ENCODE measurements around the gene KCNJ10. TPM values are rescaled to one million over a fixed set of nuclear protein-coding genes. Genes with fewer than 3 reads are reported as not detected.
A peak's percentile ranks its signal among the peaks of the same experiment; 100 is the strongest.

KCNJ10 gene
- polyA plus RNA-seq, 1 donor (not counting 4 experiments of a cell fraction or from before 2014, with no cell fraction given): not detected

DNA sequence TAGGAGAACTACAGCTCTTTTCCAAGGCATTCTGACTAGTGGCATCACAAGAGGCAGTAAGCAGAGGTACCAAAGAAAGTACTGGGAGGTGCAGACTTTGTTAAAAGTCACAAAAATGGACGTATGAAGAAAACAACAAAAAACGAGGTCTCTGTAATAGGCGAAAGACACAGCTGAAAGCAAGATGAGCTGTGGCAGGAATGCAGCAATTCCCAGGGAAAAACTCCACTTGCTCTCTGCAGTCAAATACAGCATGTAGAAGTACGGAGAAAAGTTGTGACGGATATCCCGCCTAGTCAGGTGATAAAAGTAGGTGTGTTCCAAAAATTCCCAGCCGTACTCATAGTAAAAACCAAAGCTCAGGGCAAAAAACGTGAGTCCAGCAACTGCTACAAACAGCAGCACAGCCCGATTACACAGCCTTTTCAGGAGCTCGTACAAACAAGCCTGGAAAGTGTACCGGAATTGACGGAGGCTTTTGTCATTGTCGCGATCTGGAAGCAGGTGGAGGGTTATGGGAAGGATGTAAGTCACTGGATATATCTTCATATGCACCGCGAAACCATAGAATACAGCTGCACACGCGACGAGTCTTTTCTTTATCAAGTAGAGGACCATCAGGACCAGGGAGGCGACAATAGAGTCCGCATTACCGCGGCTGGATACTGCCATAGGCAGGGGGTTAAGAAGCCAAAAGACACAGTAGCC, 39.1 kb downstream of the KCNJ10 start:
- peak overlapping the region; percentile 55 for H3K27ac ChIP-seq (ENCODE audit: control insufficient read depth, insufficient read depth, low read length)

DNA sequence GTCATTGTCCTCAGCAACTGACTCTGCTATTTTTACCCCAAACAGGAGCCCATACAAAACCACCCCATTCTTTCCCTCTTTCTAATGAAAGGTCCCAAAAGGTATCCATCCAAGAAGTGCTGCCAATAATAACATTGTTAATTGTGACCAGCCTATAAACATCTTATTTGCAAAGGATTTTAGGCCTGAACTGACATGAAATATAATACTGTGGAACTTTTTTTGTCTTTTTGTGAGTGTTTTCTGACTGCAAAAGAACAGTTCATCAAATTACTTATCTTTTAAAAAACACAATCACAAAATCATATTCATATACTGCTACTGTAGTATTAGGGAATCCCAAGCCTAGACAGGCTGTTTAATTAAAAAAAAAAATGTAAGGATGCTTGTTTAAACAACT, 41.5 kb downstream of the KCNJ10 start:
- no peak for DNase-seq (ENCODE audit: low read depth, low spot score)
- dilution Hi-C loops (cut with MboI; ENCODE audit: extremely low pct_ligation_motif_present, low sequenced_read_pairs): loop anchor here (25.0 kb wide), 1 partner anchor 241 kb away; the partner anchor contains the start of gene DUSP23

More for the DNA sequence above, 39.1 kb downstream of the KCNJ10 start:
- Histone ChIP-seq H3K4me2 (ENCODE audit: control insufficient read depth, extremely low read depth, insufficient read depth, low read depth, low read length) (peak overlapping the region; percentile 99), H3K9me1 (ENCODE audit: control insufficient read depth, extremely low read depth, insufficient read depth, low read length) (no peaks in the 10 kb centered on the region), H4K20me1 (ENCODE audit: control insufficient read depth, extremely low read depth, insufficient read depth, low read length) (no peaks in the 10 kb centered on the region), H3K27me3 (ENCODE audit: control insufficient read depth, extremely low read depth, insufficient read depth, low read length) (no peaks in the 10 kb centered on the region), H3K4me1 (ENCODE audit: control insufficient read depth, extremely low read depth, insufficient read depth, low read length) (peaks cover 17% of the 10 kb centered on the region), H3K79me2 (ENCODE audit: control insufficient read depth, insufficient read depth, low read length) (peaks cover 10% of the 10 kb centered on the region), H2AFZ (ENCODE audit: control insufficient read depth, low read length) (peak overlapping the region; percentile 86), H3K4me3 (ENCODE audit: control insufficient read depth in 2 of 3, extremely low read depth in 1 of 3, insufficient read depth in 2 of 3, low read depth in 1 of 3, low read length in 3 of 3) (peak overlapping the region; percentile 54 to 97 (median 83)), H3K36me3 (ENCODE audit: control insufficient read depth in 2 of 2, extremely low read depth in 1 of 2, insufficient read depth in 2 of 2, low read length in 2 of 2) (no peaks in the 10 kb centered on the region), H3K9me3 (ENCODE audit: control insufficient read depth, low read depth, low read length) (no peaks in the 10 kb centered on the region), H3K9ac (ENCODE audit: control insufficient read depth, extremely low read depth, insufficient read depth, low read length) (peak overlapping the region; percentile 82)
- TF ChIP-seq, protein P1, sequence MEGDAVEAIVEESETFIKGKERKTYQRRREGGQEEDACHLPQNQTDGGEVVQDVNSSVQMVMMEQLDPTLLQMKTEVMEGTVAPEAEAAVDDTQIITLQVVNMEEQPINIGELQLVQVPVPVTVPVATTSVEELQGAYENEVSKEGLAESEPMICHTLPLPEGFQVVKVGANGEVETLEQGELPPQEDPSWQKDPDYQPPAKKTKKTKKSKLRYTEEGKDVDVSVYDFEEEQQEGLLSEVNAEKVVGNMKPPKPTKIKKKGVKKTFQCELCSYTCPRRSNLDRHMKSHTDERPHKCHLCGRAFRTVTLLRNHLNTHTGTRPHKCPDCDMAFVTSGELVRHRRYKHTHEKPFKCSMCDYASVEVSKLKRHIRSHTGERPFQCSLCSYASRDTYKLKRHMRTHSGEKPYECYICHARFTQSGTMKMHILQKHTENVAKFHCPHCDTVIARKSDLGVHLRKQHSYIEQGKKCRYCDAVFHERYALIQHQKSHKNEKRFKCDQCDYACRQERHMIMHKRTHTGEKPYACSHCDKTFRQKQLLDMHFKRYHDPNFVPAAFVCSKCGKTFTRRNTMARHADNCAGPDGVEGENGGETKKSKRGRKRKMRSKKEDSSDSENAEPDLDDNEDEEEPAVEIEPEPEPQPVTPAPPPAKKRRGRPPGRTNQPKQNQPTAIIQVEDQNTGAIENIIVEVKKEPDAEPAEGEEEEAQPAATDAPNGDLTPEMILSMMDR (optimal IDR thresholded peaks at IDR 0.05 in 1 of 3, IDR thresholded peaks at IDR 0.05 in 1 of 3, conservative IDR thresholded peaks at IDR 0.05 in 1 of 3; ENCODE audit: extremely low read depth in 1 of 3, insufficient read depth in 2 of 3, low read length in 3 of 3): no peak
- no peak for TF ChIP-seq EZH2 (IDR thresholded peaks at IDR 0.05; ENCODE audit: low read length)
- dilution Hi-C loops (cut with MboI; ENCODE audit: extremely low pct_ligation_motif_present, low sequenced_read_pairs): loop anchor here (25.0 kb wide), 1 partner anchor 244 kb away; the partner anchor contains the start of gene DUSP23
- DNase-seq (ENCODE audit: low read depth, low spot score) (no peak), FAIRE-seq (peak; percentile 29)

More for the DNA sequence above, 41.5 kb downstream of the KCNJ10 start:
- peaks cover 17% of the 10 kb centered on the region for H3K4me1 ChIP-seq (ENCODE audit: control insufficient read depth, extremely low read depth, insufficient read depth, low read length)
- no peaks in the 10 kb centered on the region for H4K20me1 ChIP-seq (ENCODE audit: control insufficient read depth, extremely low read depth, insufficient read depth, low read length)
- no peak overlapping the region for H3K4me3 ChIP-seq (ENCODE audit: control insufficient read depth in 2 of 3, extremely low read depth in 1 of 3, insufficient read depth in 2 of 3, low read depth in 1 of 3, low read length in 3 of 3)
- H2AFZ ChIP-seq (ENCODE audit: control insufficient read depth, low read length): no peak overlapping the region
- no peaks in the 10 kb centered on the region for H3K36me3 ChIP-seq (ENCODE audit: control insufficient read depth in 2 of 2, extremely low read depth in 1 of 2, insufficient read depth in 2 of 2, low read length in 2 of 2)
- H3K9ac ChIP-seq (ENCODE audit: control insufficient read depth, extremely low read depth, insufficient read depth, low read length): no peak overlapping the region
- no peaks in the 10 kb centered on the region for H3K9me1 ChIP-seq (ENCODE audit: control insufficient read depth, extremely low read depth, insufficient read depth, low read length)
- TF ChIP-seq EZH2 (IDR thresholded peaks at IDR 0.05; ENCODE audit: low read length): no peak
- TF ChIP-seq, protein P1 (optimal IDR thresholded peaks at IDR 0.05 in 1 of 3, IDR thresholded peaks at IDR 0.05 in 1 of 3, conservative IDR thresholded peaks at IDR 0.05 in 1 of 3; ENCODE audit: extremely low read depth in 1 of 3, insufficient read depth in 2 of 3, low read length in 3 of 3): no peak
- peaks cover 10% of the 10 kb centered on the region for H3K79me2 ChIP-seq (ENCODE audit: control insufficient read depth, insufficient read depth, low read length)
- H3K27ac ChIP-seq (ENCODE audit: control insufficient read depth, insufficient read depth, low read length): no peak overlapping the region
- no peaks in the 10 kb centered on the region for H3K27me3 ChIP-seq (ENCODE audit: control insufficient read depth, extremely low read depth, insufficient read depth, low read length)
- no peaks in the 10 kb centered on the region for H3K9me3 ChIP-seq (ENCODE audit: control insufficient read depth, low read depth, low read length)
- no peak for FAIRE-seq
- no peak overlapping the region for H3K4me2 ChIP-seq (ENCODE audit: control insufficient read depth, extremely low read depth, insufficient read depth, low read depth, low read length)

Measured in keratinocyte (primary cell).